Measurements from ENCODE around the gene THUMPD1.
"Not testable (repeated sequence)": the region's sequence is repeated elsewhere in the genome, so short reads cannot be mapped to it uniquely, and the experiment has no call there.

THUMPD1 gene

GRCh38 chr16:20741554-20742285 is at the start of gene THUMPD1:
Gene THUMPD1, minus strand, starts transcription at chr16:20741818. Its CDS starts 79 bp downstream, at chr16:20741739.
- DNase-seq = peak; percentile 95

- DNase-seq = no peak
Measured at GRCh38 chr16:20789130-20789529, 47.5 kb upstream of the THUMPD1 start.

- no peak for DNase-seq
Measured at GRCh38 chr16:20784204-20784603, 42.6 kb upstream of the THUMPD1 start.

- no peak for DNase-seq
Measured at GRCh38 chr16:20782470-20782869, 40.9 kb upstream of the THUMPD1 start.

GRCh38 chr16:20781697-20782096 is 40.1 kb upstream of the THUMPD1 start:
- DNase-seq = no peak

- DNase-seq = peak; percentile 47
Measured at GRCh38 chr16:20774703-20775362, 33.2 kb upstream of the THUMPD1 start.

GRCh38 chr16:20773679-20774078 is 32.1 kb upstream of the THUMPD1 start:
- no peak for DNase-seq

- DNase-seq = no peak
Measured at GRCh38 chr16:20768818-20769217, 27.2 kb upstream of the THUMPD1 start.

GRCh38 chr16:20768121-20768520 is 26.5 kb upstream of the THUMPD1 start:
- DNase-seq = no peak

GRCh38 chr16:20767577-20767976 is 26.0 kb upstream of the THUMPD1 start:
- DNase-seq = no peak

GRCh38 chr16:20766294-20766693 is 24.7 kb upstream of the THUMPD1 start:
- DNase-seq = no peak

GRCh38 chr16:20765732-20766131 is 24.1 kb upstream of the THUMPD1 start:
- no peak for DNase-seq

GRCh38 chr16:20764448-20764847 is 22.8 kb upstream of the THUMPD1 start:
- DNase-seq = not testable (repeated sequence)

- peak; percentile 67 for DNase-seq
Measured at GRCh38 chr16:20763461-20764232, 22.0 kb upstream of the THUMPD1 start, which contains the start of gene ACSM3. Gene ACSM3, plus strand, starts transcription at chr16:20764014. Its CDS starts 6,021 bp downstream, at chr16:20770035.

- no peak for DNase-seq
Measured at GRCh38 chr16:20762404-20763123, 20.9 kb upstream of the THUMPD1 start.

- DNase-seq = no peak
Measured at GRCh38 chr16:20761175-20761574, 19.6 kb upstream of the THUMPD1 start.

- no peak for DNase-seq
Measured at GRCh38 chr16:20760346-20760745, 18.7 kb upstream of the THUMPD1 start.

- DNase-seq = not testable (repeated sequence)
Measured at GRCh38 chr16:20755799-20756198, 14.2 kb upstream of the THUMPD1 start.

- no peak for DNase-seq
Measured at GRCh38 chr16:20755238-20755637, 13.6 kb upstream of the THUMPD1 start.

- DNase-seq = no peak
Measured at GRCh38 chr16:20753727-20754126, 12.1 kb upstream of the THUMPD1 start.

GRCh38 chr16:20750558-20750957 is 8.9 kb upstream of the THUMPD1 start:
- DNase-seq = no peak

GRCh38 chr16:20749474-20749873 is 7.9 kb upstream of the THUMPD1 start:
- no peak for DNase-seq

All from right forelimb (tissue), 1 donor.